HG03342 (cell line): ENCODE results near the gene WWOX.

Experiments
- ATAC-seq: cut with Tn5 transposase; IDR thresholded peaks from one replicate; pipeline ENCODE4 v1.9.1; 2021; ENCODE audit warnings: mild to moderate bottlenecking, moderate library complexity; ENCODE audit not compliant: unreplicated experiment

WWOX gene

GRCh38 chr16:78386557-78387324, 287.3 kb downstream of the WWOX start:
- ATAC-seq, result no peak

- no peak for ATAC-seq
Measured at GRCh38 chr16:78389009-78389498, 289.6 kb downstream of the WWOX start.

GRCh38 chr16:78390092-78390491, 290.6 kb downstream of the WWOX start:
- ATAC-seq, result no peak

- ATAC-seq, result no peak
Measured at GRCh38 chr16:78390508-78391324, 291.3 kb downstream of the WWOX start.

GRCh38 chr16:78392585-78393195, 293.2 kb downstream of the WWOX start:
- no peak for ATAC-seq

- no peak for ATAC-seq
Measured at GRCh38 chr16:78395035-78395434, 295.6 kb downstream of the WWOX start.

- no peak for ATAC-seq
Measured at GRCh38 chr16:78396046-78396445, 296.6 kb downstream of the WWOX start.

GRCh38 chr16:78396673-78397072, 297.2 kb downstream of the WWOX start:
- ATAC-seq, result no peak

- ATAC-seq, result no peak
Measured at GRCh38 chr16:78399384-78399783, 299.9 kb downstream of the WWOX start.

GRCh38 chr16:78402833-78403232, 303.4 kb downstream of the WWOX start:
- ATAC-seq, result no peak

- ATAC-seq, result no peak
Measured at GRCh38 chr16:78405040-78405439, 305.6 kb downstream of the WWOX start.

GRCh38 chr16:78405833-78406232, 306.4 kb downstream of the WWOX start:
- no peak for ATAC-seq

GRCh38 chr16:78407191-78407590, 307.7 kb downstream of the WWOX start:
- ATAC-seq, result no peak

GRCh38 chr16:78413651-78414050, 314.2 kb downstream of the WWOX start:
- ATAC-seq, result no peak

GRCh38 chr16:78415013-78415412, 315.6 kb downstream of the WWOX start:
- no peak for ATAC-seq

- no peak for ATAC-seq
Measured at GRCh38 chr16:78415669-78416068, 316.2 kb downstream of the WWOX start.

GRCh38 chr16:78416400-78416799, 316.9 kb downstream of the WWOX start:
- ATAC-seq, result no peak

- ATAC-seq, result no peak
Measured at GRCh38 chr16:78421181-78421708, 321.8 kb downstream of the WWOX start.

GRCh38 chr16:78425281-78425680, 325.8 kb downstream of the WWOX start:
- ATAC-seq, result no peak

- no peak for ATAC-seq
Measured at GRCh38 chr16:78425891-78426510, 326.5 kb downstream of the WWOX start.

GRCh38 chr16:78428193-78428592, 328.7 kb downstream of the WWOX start:
- no peak for ATAC-seq
